H1 (cell line): ENCODE data around the gene EN1. TPM values are rescaled to one million over a fixed set of nuclear protein-coding genes. Genes with fewer than 3 reads are reported as not detected.

Experiments
- CHD7 ChIP-seq: fragments of 300-600 bp; sonication (generic); IDR thresholded peaks from 2 replicates; pipeline ENCODE4 v1.7.1; 2012; ENCODE audit warnings: low read length, moderate library complexity, mild to moderate bottlenecking, inconsistent platforms; ENCODE audit not compliant: insufficient replicate concordance
- RBBP5 ChIP-seq: IDR thresholded peaks from 2 replicates; pipeline ENCODE4 v1.7.1; 2012; ENCODE audit warnings: low read depth, mild to moderate bottlenecking, inconsistent platforms, low read length, moderate library complexity, borderline replicate concordance
- polyA plus RNA-seq, 7 experiments: library from polyadenylated mRNA; depleted of rRNA in 3 of 7; stranded (reverse) in 5 of 7; unstranded in 2 of 7; fragments of >200 nt in 5 of 7; fragments of 200-250 nt in 2 of 7; gene quantifications; 1 replicate in 5 of 7; 2 replicates in 1 of 7; 4 replicates in 1 of 7; pipeline versions ENCODE4 v1.2.1 to v1.2.3, GENCODE V29; 2011 to 2013; ENCODE audit warnings: missing spikeins in 2 of 7, mixed read lengths in 2 of 7
- total RNA-seq: library from RNA; stranded (reverse); fragmentation: NEBNext Ultra II Directional; extraction: Animal tissue kit (Norgen Biotek cat#: 25700); gene quantifications from 2 replicates; pipeline ENCODE4 v1.2.1, GENCODE V29; 2021

Gene EN1
- total and polyA plus RNA-seq, 2 of the 8 experiments (the other 6 are each of a cell fraction or from before 2014, with no cell fraction given), result not detected

DNA sequence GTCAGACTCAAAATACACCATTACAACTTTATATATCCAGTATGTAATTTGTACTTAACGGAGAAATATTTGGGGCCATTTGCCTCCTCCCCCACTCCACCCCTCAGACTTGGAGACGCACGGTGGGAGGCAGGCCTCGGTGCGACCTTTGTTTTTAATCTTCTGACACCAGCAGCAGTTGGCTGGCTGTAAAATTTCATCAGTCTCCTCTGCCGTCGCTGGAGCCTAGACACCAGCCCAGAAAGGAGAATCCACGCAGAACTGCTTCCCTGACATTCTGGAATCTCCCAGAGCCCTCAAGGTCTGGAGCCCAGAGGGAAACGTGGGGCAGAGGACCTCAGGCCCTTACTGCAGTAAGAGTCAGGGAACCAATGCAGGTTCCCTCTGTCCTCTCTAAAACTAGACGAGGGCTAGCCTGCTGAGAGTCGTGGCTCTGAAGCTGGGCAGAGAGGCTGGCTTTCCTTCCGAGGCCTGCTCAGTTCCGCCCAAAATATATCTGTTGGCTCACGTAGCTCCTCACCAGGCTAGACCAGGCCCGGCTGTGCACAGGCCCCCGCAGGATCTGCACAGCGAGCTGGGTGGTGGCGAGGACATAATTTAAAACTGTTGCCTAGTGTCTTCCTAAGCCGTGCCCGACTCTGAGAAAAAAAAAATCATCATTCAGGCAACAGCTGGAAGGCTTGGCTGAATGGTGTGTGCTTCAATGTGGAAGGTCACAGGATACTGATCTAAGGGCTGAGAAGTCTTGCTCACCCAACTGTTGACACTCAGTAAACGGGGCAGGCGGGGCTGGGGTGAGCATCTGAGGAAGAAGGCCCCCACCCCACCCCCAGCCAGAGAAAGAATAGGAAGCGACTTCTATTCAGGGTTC lies 40.4 kb downstream of the EN1 start (continued):
- no peak for TF ChIP-seq CHD7
- 0 out of 2 replicates have a peak, but pooled peaks have one; percentile 37 for TF ChIP-seq RBBP5
- TF ChIP-seq, all 59 proteins: peak for 3
